Body of pancreas (tissue), 4 donors: Measurements from ENCODE around the gene FIZ1.

Source experiments
- CTCF ChIP-seq, 7 experiments: fragments of 450-650 bp in 4 of 7; fragments of 200-600 bp in 3 of 7; sonication (generic) in 3 of 7; IDR thresholded peaks; one replicate each; pipeline ENCODE4 v1.5.1; 2016 to 2019; ENCODE audit warnings: antibody characterized with exemption in 7 of 7
- POLR2A ChIP-seq, 3 donors: fragments of 450-650 bp; IDR thresholded peaks; one replicate each; pipeline ENCODE4 v1.6.1; 2016; ENCODE audit warnings: antibody characterized with exemption in 3 of 3, mild to moderate bottlenecking in 2 of 3

- no peak for TF ChIP-seq CTCF (IDR thresholded peaks at IDR 0.05)
- TF ChIP-seq POLR2A (IDR thresholded peaks at IDR 0.05) = no peak
Observed at GRCh38 chr19:55584871-55585270, 14.4 kb downstream of the FIZ1 start.
